Smooth muscle cell (in vitro differentiated cells): ENCODE measurements around the gene C8G. TPM values are rescaled to one million over a fixed set of nuclear protein-coding genes. Genes with fewer than 3 reads are reported as not detected.

Experiments
- DNase-seq: peaks from one replicate; lab custom pipeline; 2025; ENCODE audit not compliant: unreplicated experiment; lab: John Stamatoyannopoulos, UW
- H2AFZ ChIP-seq: fragments of 200-600 bp; sonication (generic); 2 replicates; pipeline ENCODE4 v1.6.0; 2016; ENCODE audit warnings: antibody characterized with exemption, low read depth, mild to moderate bottlenecking
- H3F3A ChIP-seq: fragments of 200-600 bp; sonication (generic); 2 replicates; pipeline ENCODE4 v1.6.0; 2017; ENCODE audit warnings: antibody characterized with exemption, low read depth
- H3K27ac ChIP-seq: fragments of 200-600 bp; sonication (generic); 2 replicates; pipeline ENCODE4 v1.5.1; 2016; ENCODE audit warnings: low read depth, mild to moderate bottlenecking
- H3K27me3 ChIP-seq: fragments of 200-600 bp; sonication (generic); 2 replicates; pipeline ENCODE4 v1.6.1; 2016; ENCODE audit warnings: low read depth, mild to moderate bottlenecking
- H3K36me3 ChIP-seq: fragments of 200-600 bp; sonication (generic); 2 replicates; pipeline ENCODE4 v1.5.1; 2016; ENCODE audit warnings: low read depth
- H3K4me1 ChIP-seq: fragments of 200-600 bp; sonication (generic); 2 replicates; pipeline ENCODE4 v1.5.1; 2016; ENCODE audit warnings: low read depth
- H3K4me2 ChIP-seq: fragments of 200-600 bp; sonication (generic); 2 replicates; pipeline ENCODE4 v1.6.0; 2016; ENCODE audit warnings: mild to moderate bottlenecking
- H3K4me3 ChIP-seq: fragments of 200-600 bp; sonication (generic); 2 replicates; pipeline ENCODE4 v1.5.1; 2016; ENCODE audit warnings: mild to moderate bottlenecking
- H3K79me2 ChIP-seq: fragments of 200-600 bp; sonication (generic); 2 replicates; pipeline ENCODE4 v1.6.0; 2016; ENCODE audit warnings: low read depth, mild to moderate bottlenecking
- H3K9ac ChIP-seq: fragments of 200-600 bp; sonication (generic); 2 replicates; pipeline ENCODE4 v1.6.0; 2016; ENCODE audit warnings: low read depth
- H3K9me3 ChIP-seq: fragments of 200-600 bp; sonication (generic); replicated peaks from 2 replicates; pipeline ENCODE4 v1.5.1; 2016; ENCODE audit warnings: low read depth
- H4K20me1 ChIP-seq: fragments of 200-600 bp; sonication (generic); 2 replicates; pipeline ENCODE4 v1.6.0; 2016; ENCODE audit warnings: low read depth
- WGBS: methylation state at CpG from one replicate; pipeline ENCODE4 v1.1.7; 2016; ENCODE audit warnings: low lambda C conversion rate; 5-methylcytosine and 5-hydroxymethylcytosine counted together
- polyA plus RNA-seq: library from polyadenylated mRNA; unstranded; fragments of >200 nt; fragmentation: Nextera tagmentation; extraction: Ambion mirVana; gene quantifications from 2 replicates; pipeline ENCODE4 v1.2.1, GENCODE V29; 2016
- total RNA-seq: library from RNA; depleted of rRNA; stranded (reverse); fragments of >200 nt; gene quantifications from 2 replicates; pipeline ENCODE4 v1.2.3, GENCODE V29; 2014
- TF ChIP-seq, protein P1 (sequence below): fragments of 200-600 bp; sonication (generic); IDR thresholded peaks from 2 replicates; pipeline ENCODE4 v1.5.1; 2017; ENCODE audit warnings: borderline replicate concordance, mild to moderate bottlenecking, antibody characterized with exemption; ENCODE audit not compliant: insufficient read depth, poor library complexity, severe bottlenecking

The C8G gene
- total and polyA plus RNA-seq, 2 experiments from 2014 or later = 1.4 TPM; not detected in 1

DNA sequence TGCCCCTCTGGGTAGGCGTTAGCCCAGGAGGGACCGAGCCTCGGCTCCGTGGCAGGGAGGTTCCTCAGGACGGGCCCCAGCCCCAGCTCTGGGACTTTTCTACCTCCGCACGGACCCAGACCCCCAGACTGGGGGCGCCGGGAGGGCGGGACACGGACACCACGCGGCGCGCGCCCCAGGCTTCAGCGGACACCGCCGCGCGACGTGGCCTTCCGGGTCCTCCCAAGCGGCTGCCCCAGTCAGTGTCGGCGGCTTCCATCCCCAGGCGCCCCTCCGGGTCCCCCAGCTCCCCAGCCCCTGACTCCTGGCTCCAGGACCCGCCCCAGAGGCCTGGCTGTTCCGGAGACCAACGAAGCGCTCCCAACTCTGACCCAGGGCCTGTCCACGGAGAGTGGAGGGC, 40.8 kb downstream of the C8G start:
- H4K20me1 ChIP-seq = no peaks in the 10 kb centered on the region
- H3K27me3 ChIP-seq = peaks cover 29% of the 10 kb centered on the region
- no peaks in the 10 kb centered on the region for H3K9me3 ChIP-seq
- no peak overlapping the region for H3K9ac ChIP-seq
- TF ChIP-seq, protein P1, sequence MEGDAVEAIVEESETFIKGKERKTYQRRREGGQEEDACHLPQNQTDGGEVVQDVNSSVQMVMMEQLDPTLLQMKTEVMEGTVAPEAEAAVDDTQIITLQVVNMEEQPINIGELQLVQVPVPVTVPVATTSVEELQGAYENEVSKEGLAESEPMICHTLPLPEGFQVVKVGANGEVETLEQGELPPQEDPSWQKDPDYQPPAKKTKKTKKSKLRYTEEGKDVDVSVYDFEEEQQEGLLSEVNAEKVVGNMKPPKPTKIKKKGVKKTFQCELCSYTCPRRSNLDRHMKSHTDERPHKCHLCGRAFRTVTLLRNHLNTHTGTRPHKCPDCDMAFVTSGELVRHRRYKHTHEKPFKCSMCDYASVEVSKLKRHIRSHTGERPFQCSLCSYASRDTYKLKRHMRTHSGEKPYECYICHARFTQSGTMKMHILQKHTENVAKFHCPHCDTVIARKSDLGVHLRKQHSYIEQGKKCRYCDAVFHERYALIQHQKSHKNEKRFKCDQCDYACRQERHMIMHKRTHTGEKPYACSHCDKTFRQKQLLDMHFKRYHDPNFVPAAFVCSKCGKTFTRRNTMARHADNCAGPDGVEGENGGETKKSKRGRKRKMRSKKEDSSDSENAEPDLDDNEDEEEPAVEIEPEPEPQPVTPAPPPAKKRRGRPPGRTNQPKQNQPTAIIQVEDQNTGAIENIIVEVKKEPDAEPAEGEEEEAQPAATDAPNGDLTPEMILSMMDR = no peak
- no peaks in the 10 kb centered on the region for H3K4me1 ChIP-seq
- no peaks in the 10 kb centered on the region for H3K79me2 ChIP-seq
- no peak overlapping the region for H2AFZ ChIP-seq
- H3K27ac ChIP-seq = no peak overlapping the region
- no peaks in the 10 kb centered on the region for H3F3A ChIP-seq
- no peak overlapping the region for H3K4me3 ChIP-seq
- no peak for DNase-seq
- H3K4me2 ChIP-seq = peak overlapping the region; percentile 61
- 64% methylated on average over 5 of the region's 33 CpGs for WGBS
- no peaks in the 10 kb centered on the region for H3K36me3 ChIP-seq

DNA sequence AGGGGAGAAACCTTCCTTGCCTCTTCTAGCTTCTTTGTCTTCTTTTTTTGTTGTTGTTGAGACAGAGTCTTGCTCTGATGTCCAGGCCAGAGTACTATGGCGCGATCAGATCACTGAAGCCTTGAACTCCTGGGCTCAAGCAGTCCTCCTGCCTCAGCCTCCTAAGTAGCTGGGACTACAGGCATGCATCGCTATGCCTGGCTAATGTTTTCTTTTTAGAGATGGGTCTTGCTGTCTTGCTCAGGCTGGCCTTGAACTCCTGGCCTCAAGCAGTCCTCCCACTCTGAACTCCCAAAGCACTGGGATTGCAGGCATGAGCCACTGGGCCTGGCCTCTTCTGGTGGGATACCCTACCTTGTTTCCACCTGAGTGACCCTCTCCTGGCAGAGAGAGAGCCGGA, 43.8 kb downstream of the C8G start:
- DNase-seq = no peak
- no peak overlapping the region for H2AFZ ChIP-seq
- WGBS = 99% methylated on average over 4 of the region's 4 CpGs
- no peak overlapping the region for H3K9ac ChIP-seq
- H3F3A ChIP-seq = peaks cover 3% of the 10 kb centered on the region
- H3K27me3 ChIP-seq = peaks cover 27% of the 10 kb centered on the region
- no peaks in the 10 kb centered on the region for H4K20me1 ChIP-seq
- peaks cover 6% of the 10 kb centered on the region for H3K4me1 ChIP-seq
- H3K4me3 ChIP-seq = no peak overlapping the region
- H3K79me2 ChIP-seq = no peaks in the 10 kb centered on the region
- no peak overlapping the region for H3K4me2 ChIP-seq
- H3K36me3 ChIP-seq = no peaks in the 10 kb centered on the region
- TF ChIP-seq, protein P1 = no peak
- no peaks in the 10 kb centered on the region for H3K9me3 ChIP-seq
- no peak overlapping the region for H3K27ac ChIP-seq

DNA sequence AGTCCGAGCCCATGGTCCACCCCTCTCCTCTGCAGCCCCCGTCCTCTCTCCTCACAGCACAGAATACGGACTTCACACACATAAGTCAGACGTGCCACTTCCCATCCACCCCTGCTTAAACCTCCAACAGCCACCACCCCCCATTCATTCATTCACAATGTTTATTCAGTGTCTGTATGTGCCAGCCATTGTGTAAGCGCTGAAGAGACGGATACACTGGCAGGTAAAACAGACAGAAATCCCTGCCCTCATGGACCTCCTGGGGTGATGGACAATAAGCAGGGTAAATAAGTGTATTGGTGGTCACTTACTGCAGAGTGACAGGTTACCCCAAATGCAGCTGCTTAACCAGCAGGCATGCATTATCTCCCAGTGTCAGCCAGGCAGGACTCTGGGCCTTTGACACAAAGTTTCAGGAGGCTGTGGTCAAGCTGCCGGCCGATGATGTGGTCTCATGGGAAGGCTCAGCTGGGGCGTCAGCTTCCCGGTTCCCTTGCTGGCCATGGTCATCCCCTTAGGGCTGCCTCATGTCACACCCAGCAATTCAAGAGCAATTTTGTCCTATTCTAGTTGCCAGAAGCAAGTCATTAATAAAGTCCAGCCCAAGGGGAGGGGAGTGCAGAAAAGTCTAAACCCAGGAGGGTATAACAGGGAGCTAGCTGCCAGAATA, 45.3 kb downstream of the C8G start:
- Histone ChIP-seq H3K79me2 (no peaks in the 10 kb centered on the region), H3K4me2 (no peak overlapping the region), H3K4me3 (no peak overlapping the region), H2AFZ (no peak overlapping the region), H3K4me1 (peaks cover 6% of the 10 kb centered on the region), H3K9ac (no peak overlapping the region), H3K36me3 (no peaks in the 10 kb centered on the region), H4K20me1 (no peaks in the 10 kb centered on the region), H3K27ac (no peak overlapping the region), H3K9me3 (no peaks in the 10 kb centered on the region), H3F3A (peaks cover 3% of the 10 kb centered on the region), H3K27me3 (peaks cover 12% of the 10 kb centered on the region)
- DNase-seq = no peak
- TF ChIP-seq, protein P1 = no peak
- 92% methylated on average over 10 of the region's 10 CpGs for WGBS
